HG02870 (cell line): ENCODE measurements around the gene UNG.
"Not testable (repeated sequence)": the region's sequence is repeated elsewhere in the genome, so short reads cannot be mapped to it uniquely, and the experiment has no call there.

Experiments
- ATAC-seq: cut with Tn5 transposase; IDR thresholded peaks from one replicate; pipeline ENCODE4 v1.9.1; 2021; ENCODE audit warnings: mild to moderate bottlenecking, moderate library complexity; ENCODE audit not compliant: unreplicated experiment

The UNG gene

GRCh38 chr12:109120557-109120956 lies 23.2 kb downstream of the UNG start:
- no peak for ATAC-seq

- no peak for ATAC-seq
Observed at GRCh38 chr12:109121346-109121880, 24.0 kb downstream of the UNG start.

- no peak for ATAC-seq
Observed at GRCh38 chr12:109124878-109125648, 27.7 kb downstream of the UNG start.

- ATAC-seq = no peak
Observed at GRCh38 chr12:109125791-109126190, 28.4 kb downstream of the UNG start.

GRCh38 chr12:109126784-109127183 lies 29.4 kb downstream of the UNG start:
- no peak for ATAC-seq

GRCh38 chr12:109127533-109128242 lies 30.3 kb downstream of the UNG start:
- ATAC-seq = no peak

- ATAC-seq = no peak
Observed at GRCh38 chr12:109130297-109131153, 33.1 kb downstream of the UNG start.

- ATAC-seq = no peak
Observed at GRCh38 chr12:109131154-109132050, 34.0 kb downstream of the UNG start.

- no peak for ATAC-seq
Observed at GRCh38 chr12:109134186-109134917, 37.0 kb downstream of the UNG start.

- no peak for ATAC-seq
Observed at GRCh38 chr12:109137055-109137454, 39.7 kb downstream of the UNG start.

- no peak for ATAC-seq
Observed at GRCh38 chr12:109139360-109139759, 42.0 kb downstream of the UNG start.

GRCh38 chr12:109139791-109140190 lies 42.4 kb downstream of the UNG start:
- no peak for ATAC-seq

GRCh38 chr12:109140560-109140959 lies 43.2 kb downstream of the UNG start:
- no peak for ATAC-seq

GRCh38 chr12:109144224-109144623 lies 46.8 kb downstream of the UNG start:
- no peak for ATAC-seq

GRCh38 chr12:109147126-109147525 lies 49.7 kb downstream of the UNG start:
- not testable (repeated sequence) for ATAC-seq

- no peak for ATAC-seq
Observed at GRCh38 chr12:109147954-109148353, 50.6 kb downstream of the UNG start.

GRCh38 chr12:109150124-109150640 lies 52.8 kb downstream of the UNG start:
- ATAC-seq = no peak

GRCh38 chr12:109151457-109151856 lies 54.1 kb downstream of the UNG start:
- no peak for ATAC-seq

GRCh38 chr12:109153821-109154441 lies 56.5 kb downstream of the UNG start:
- no peak for ATAC-seq
